T-helper 1 cell treated with Interleukin-12 subunit alpha and Interleukin-12 subunit beta and Interleukin-4 antibody, amounts not matched to agents 30 μg/mL and 1 μg/mL, for 36 hours (primary cell): ENCODE measurements around the gene SERINC5.
"Not testable (repeated sequence)": the region's sequence is repeated elsewhere in the genome, so short reads cannot be mapped to it uniquely, and the experiment has no call there.

ENCODE experiments used
- H3K27ac Mint-ChIP-seq: one replicate; pipeline ENCODE4 v1.8.0; 2021; ENCODE audit warnings: mild to moderate bottlenecking, mixed read lengths
- H3K27me3 Mint-ChIP-seq: one replicate; pipeline ENCODE4 v1.8.0; 2021; ENCODE audit warnings: low read depth, mixed read lengths
- H3K36me3 Mint-ChIP-seq: one replicate; pipeline ENCODE4 v1.8.0; 2021; ENCODE audit warnings: low read depth, mixed read lengths
- H3K4me1 Mint-ChIP-seq: one replicate; pipeline ENCODE4 v1.8.0; 2021; ENCODE audit warnings: low read depth, mixed read lengths
- H3K4me3 Mint-ChIP-seq: one replicate; pipeline ENCODE4 v1.8.0; 2021; ENCODE audit warnings: mild to moderate bottlenecking, moderate library complexity, mixed read lengths
- H3K9me3 Mint-ChIP-seq: one replicate; pipeline ENCODE4 v1.8.0; 2021; ENCODE audit warnings: mixed read lengths

Gene SERINC5

DNA sequence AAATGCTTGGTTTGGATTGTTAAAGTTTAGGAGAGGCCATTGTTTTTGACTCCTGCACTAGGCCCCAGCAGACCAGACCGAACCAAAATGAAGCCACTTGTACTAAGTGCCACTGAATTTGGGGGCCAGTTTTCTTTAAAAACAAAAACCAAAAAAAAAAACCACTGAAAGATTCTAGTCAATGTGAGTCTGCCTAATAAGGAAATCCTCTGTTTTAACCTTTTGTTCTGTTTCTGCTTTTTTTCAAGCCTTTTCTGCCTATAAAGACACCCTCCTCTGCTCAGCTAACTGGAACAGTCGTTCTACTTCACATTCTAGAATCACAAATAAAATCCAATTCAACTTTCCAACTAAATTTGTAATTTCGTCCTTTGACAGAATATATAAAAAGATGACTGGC lies 64.9 kb downstream of the SERINC5 start:
- peak overlapping the region; percentile 92 for H3K27ac Mint-ChIP-seq
- H3K27me3 Mint-ChIP-seq: no peaks in the 10 kb centered on the region
- peaks cover 77% of the 10 kb centered on the region for H3K4me1 Mint-ChIP-seq
- H3K36me3 Mint-ChIP-seq: peaks cover 11% of the 10 kb centered on the region
- H3K9me3 Mint-ChIP-seq: no peaks in the 10 kb centered on the region
- peak overlapping the region; percentile 53 for H3K4me3 Mint-ChIP-seq

GRCh38 chr5:80189701-80190100 lies 66.1 kb downstream of the SERINC5 start:
- peaks cover 15% of the 10 kb centered on the region for H3K36me3 Mint-ChIP-seq
- no peaks in the 10 kb centered on the region for H3K9me3 Mint-ChIP-seq
- H3K27me3 Mint-ChIP-seq: no peaks in the 10 kb centered on the region
- H3K4me3 Mint-ChIP-seq: peak overlapping the region; percentile 88
- H3K27ac Mint-ChIP-seq: peak overlapping the region; percentile 92
- H3K4me1 Mint-ChIP-seq: peaks cover 82% of the 10 kb centered on the region

DNA sequence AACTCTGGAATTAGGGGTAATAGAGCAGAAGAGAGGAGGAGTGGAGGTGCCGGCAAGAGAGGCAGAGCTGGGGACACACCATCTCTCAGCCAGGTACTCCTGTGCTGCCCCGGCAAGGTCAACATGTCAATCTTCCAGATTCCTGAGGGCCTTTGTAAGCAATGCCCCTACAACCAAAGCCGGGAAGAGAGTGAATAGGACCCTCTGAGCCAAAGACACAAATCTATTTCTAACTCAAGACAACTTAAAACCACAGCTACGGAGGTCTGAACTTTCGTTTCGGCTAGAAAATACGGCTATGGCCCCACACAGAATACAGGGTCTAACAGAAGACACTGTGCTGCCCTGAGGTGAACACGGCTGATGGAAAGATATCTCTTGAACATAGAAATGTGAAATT lies 66.6 kb downstream of the SERINC5 start:
- Mint-ChIP-seq H3K36me3 (peaks cover 16% of the 10 kb centered on the region), H3K4me3 (peak overlapping the region; percentile 88), H3K4me1 (peaks cover 82% of the 10 kb centered on the region), H3K9me3 (no peaks in the 10 kb centered on the region), H3K27ac (peak overlapping the region; percentile 92), H3K27me3 (no peaks in the 10 kb centered on the region)

GRCh38 chr5:80187421-80188090 lies 68.3 kb downstream of the SERINC5 start:
- H3K4me3 Mint-ChIP-seq: peak overlapping the region; percentile 44
- H3K27ac Mint-ChIP-seq: peak overlapping the region; percentile 83
- no peaks in the 10 kb centered on the region for H3K27me3 Mint-ChIP-seq
- peaks cover 20% of the 10 kb centered on the region for H3K36me3 Mint-ChIP-seq
- H3K9me3 Mint-ChIP-seq: no peaks in the 10 kb centered on the region
- peaks cover 81% of the 10 kb centered on the region for H3K4me1 Mint-ChIP-seq

GRCh38 chr5:80185535-80185934 lies 70.3 kb downstream of the SERINC5 start:
- Mint-ChIP-seq H3K4me1 (peaks cover 82% of the 10 kb centered on the region), H3K36me3 (peaks cover 26% of the 10 kb centered on the region), H3K27ac (peak overlapping the region; percentile 98), H3K4me3 (peak overlapping the region; percentile 63)
- not testable (repeated sequence) for H3K27me3 Mint-ChIP-seq, H3K9me3 Mint-ChIP-seq

DNA sequence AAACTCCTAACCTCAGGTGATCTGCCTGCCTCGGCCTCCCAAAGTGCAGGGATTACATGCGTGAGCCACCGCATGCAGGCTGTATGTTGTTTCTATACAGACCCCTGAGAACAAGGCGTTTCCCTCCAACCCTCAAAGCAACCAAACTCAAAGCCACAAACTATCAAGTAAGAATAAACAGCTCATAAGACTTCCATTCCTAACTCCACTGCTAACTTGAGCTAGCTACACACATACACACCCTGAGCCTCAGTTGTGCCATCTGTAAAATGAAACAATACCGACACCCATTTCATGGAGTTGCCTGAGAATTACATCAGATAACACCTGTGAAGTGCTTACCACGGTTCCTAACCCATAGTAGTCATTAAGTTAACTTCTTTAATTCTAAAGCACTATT lies 70.8 kb downstream of the SERINC5 start:
- peaks cover 81% of the 10 kb centered on the region for H3K4me1 Mint-ChIP-seq
- H3K27ac Mint-ChIP-seq: peak overlapping the region; percentile 98
- peak overlapping the region; percentile 63 for H3K4me3 Mint-ChIP-seq
- no peaks in the 10 kb centered on the region for H3K9me3 Mint-ChIP-seq
- no peaks in the 10 kb centered on the region for H3K27me3 Mint-ChIP-seq
- H3K36me3 Mint-ChIP-seq: peaks cover 26% of the 10 kb centered on the region

- H3K4me1 Mint-ChIP-seq: peaks cover 76% of the 10 kb centered on the region
- peak overlapping the region; percentile 98 for H3K27ac Mint-ChIP-seq
- H3K9me3 Mint-ChIP-seq: no peaks in the 10 kb centered on the region
- peak overlapping the region; percentile 63 for H3K4me3 Mint-ChIP-seq
- H3K27me3 Mint-ChIP-seq: no peaks in the 10 kb centered on the region
- peaks cover 26% of the 10 kb centered on the region for H3K36me3 Mint-ChIP-seq
These were observed 71.4 kb downstream of the SERINC5 start for GRCh38 chr5:80184235-80185023.

DNA sequence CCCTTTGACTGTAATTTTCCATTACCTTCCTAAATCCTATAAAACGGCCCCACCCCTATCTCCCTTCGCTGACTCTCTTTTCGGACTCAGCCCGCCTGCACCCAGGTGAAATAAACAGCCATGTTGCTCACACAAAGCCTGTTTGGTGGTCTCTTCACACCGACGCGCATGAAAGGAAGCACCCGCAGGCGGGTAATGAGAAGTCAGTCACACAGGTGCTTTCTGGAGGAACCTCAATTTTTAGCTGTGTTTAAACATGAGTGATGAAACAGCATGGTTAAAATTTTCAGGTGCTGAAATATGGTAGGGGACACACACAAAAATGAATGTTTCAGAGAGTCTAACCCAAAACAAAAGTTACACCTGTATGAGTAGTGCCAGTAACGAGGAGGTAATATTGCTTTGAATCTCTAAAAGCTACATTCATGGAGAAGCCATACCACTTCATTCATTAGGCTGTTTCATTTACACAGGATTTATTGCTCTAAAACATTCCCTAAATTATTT lies 72.1 kb downstream of the SERINC5 start:
- Mint-ChIP-seq H3K4me3 (peak overlapping the region; percentile 23), H3K27ac (peak overlapping the region; percentile 98), H3K36me3 (peaks cover 26% of the 10 kb centered on the region), H3K4me1 (peaks cover 71% of the 10 kb centered on the region)
- not testable (repeated sequence) for H3K9me3 Mint-ChIP-seq, H3K27me3 Mint-ChIP-seq

DNA sequence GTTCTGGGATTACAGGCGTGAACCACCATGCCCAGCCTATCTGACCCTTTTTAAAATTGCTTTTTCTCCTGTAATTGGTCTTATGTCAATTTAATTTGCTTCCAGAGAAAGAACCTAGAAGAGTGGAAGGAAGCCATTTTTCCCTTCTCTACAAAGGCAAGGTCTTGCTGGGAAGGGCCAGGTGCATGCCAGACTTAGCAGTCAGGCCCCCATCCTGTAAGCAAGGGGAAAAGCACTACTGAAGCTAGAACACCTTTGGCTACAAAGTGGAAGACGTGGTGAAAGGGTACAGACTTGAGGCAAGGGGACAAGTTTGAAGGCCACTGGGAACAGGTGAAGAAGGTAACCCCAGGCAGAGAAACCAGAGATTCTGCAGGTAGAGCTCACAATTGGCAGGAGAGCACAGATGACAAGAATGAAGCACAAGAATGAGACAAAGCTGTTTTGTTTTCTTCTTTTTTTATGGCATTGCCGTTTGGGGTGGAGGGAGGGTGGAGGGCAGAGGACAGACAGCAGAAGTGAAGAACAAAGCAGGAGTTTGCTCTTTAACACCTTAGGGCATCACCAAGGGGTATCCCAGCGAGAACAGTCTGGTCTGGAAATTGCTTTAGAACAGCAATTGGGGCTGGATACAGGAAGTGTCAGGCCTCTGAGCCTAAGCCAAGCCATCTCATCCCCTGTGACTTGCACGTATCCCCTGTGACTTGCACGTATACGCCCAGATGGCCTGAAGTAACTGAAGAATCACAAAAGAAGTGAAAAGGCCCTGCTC lies 72.9 kb downstream of the SERINC5 start:
- Mint-ChIP-seq H3K27me3 (no peaks in the 10 kb centered on the region), H3K4me1 (peaks cover 67% of the 10 kb centered on the region), H3K27ac (peak overlapping the region; percentile 98), H3K36me3 (peaks cover 26% of the 10 kb centered on the region), H3K9me3 (no peaks in the 10 kb centered on the region), H3K4me3 (peak overlapping the region; percentile 23)

- Mint-ChIP-seq H3K4me3 (peak overlapping the region; percentile 67), H3K9me3 (no peaks in the 10 kb centered on the region), H3K36me3 (peaks cover 31% of the 10 kb centered on the region), H3K27ac (peak overlapping the region; percentile 86), H3K27me3 (no peaks in the 10 kb centered on the region), H3K4me1 (peaks cover 61% of the 10 kb centered on the region)
These were observed 74.1 kb downstream of the SERINC5 start for GRCh38 chr5:80181618-80182211.

- no peak overlapping the region for H3K4me3 Mint-ChIP-seq
- peaks cover 29% of the 10 kb centered on the region for H3K4me1 Mint-ChIP-seq
- no peak overlapping the region for H3K27ac Mint-ChIP-seq
- no peaks in the 10 kb centered on the region for H3K27me3 Mint-ChIP-seq
- no peaks in the 10 kb centered on the region for H3K9me3 Mint-ChIP-seq
- peaks cover 31% of the 10 kb centered on the region for H3K36me3 Mint-ChIP-seq
These were observed 78.6 kb downstream of the SERINC5 start for GRCh38 chr5:80177236-80177635.

GRCh38 chr5:80175337-80175736 lies 80.5 kb downstream of the SERINC5 start:
- Mint-ChIP-seq H3K4me3 (no peak overlapping the region), H3K36me3 (peaks cover 28% of the 10 kb centered on the region), H3K9me3 (no peaks in the 10 kb centered on the region), H3K4me1 (peaks cover 10% of the 10 kb centered on the region), H3K27me3 (no peaks in the 10 kb centered on the region), H3K27ac (peak overlapping the region; percentile 45)

DNA sequence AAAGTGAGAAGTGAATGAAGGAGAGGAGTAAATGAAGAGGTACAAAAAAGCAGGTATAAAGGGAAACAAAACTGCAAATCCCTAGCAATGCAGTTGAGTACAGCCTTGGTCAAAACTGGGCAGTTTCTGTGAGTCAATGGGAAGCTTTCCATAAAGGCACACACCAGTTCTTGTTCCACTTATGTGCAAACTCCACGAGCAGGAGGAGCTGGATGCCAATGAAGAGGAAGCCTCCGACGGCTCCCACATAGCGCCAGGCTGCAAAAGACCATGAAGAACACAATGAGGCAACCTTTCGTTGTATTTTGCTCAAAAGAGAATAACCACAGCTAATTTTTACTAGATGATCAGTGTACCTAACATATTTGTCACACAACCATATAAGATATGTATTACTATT lies 81.1 kb downstream of the SERINC5 start:
- H3K9me3 Mint-ChIP-seq: no peaks in the 10 kb centered on the region
- H3K4me3 Mint-ChIP-seq: no peak overlapping the region
- no peaks in the 10 kb centered on the region for H3K27me3 Mint-ChIP-seq
- peaks cover 9% of the 10 kb centered on the region for H3K4me1 Mint-ChIP-seq
- no peak overlapping the region for H3K27ac Mint-ChIP-seq
- peaks cover 33% of the 10 kb centered on the region for H3K36me3 Mint-ChIP-seq

GRCh38 chr5:80172067-80172695 lies 83.7 kb downstream of the SERINC5 start:
- no peaks in the 10 kb centered on the region for H3K27me3 Mint-ChIP-seq
- H3K4me1 Mint-ChIP-seq: peaks cover 9% of the 10 kb centered on the region
- no peak overlapping the region for H3K27ac Mint-ChIP-seq
- no peak overlapping the region for H3K4me3 Mint-ChIP-seq
- no peaks in the 10 kb centered on the region for H3K9me3 Mint-ChIP-seq
- H3K36me3 Mint-ChIP-seq: peaks cover 52% of the 10 kb centered on the region
